Measurements from ENCODE around the gene DACT2.

The DACT2 gene

GRCh38 chr6:168278904-168279303 is 40.7 kb downstream of the DACT2 start:
- Histone ChIP-seq H3K4me1 (ENCODE audit: control insufficient read depth in 1 of 2, insufficient read depth in 2 of 2, low read length in 2 of 2) (no peaks in the 10 kb centered on the region), H3K14ac (ENCODE audit: low read length) (no peak overlapping the region), H4K12ac (ENCODE audit: low read depth, low read length) (no peak overlapping the region), H3K4ac (ENCODE audit: low read depth, low read length) (no peak overlapping the region), H3K27me3 (ENCODE audit: insufficient read depth, low read length) (no peaks in the 10 kb centered on the region), H4K8ac (ENCODE audit: low read depth, low read length) (no peak overlapping the region), H3K79me1 (ENCODE audit: low read length) (no peaks in the 10 kb centered on the region), H4K91ac (ENCODE audit: low read depth, low read length) (no peak overlapping the region), H3K23ac (ENCODE audit: low read length) (no peak overlapping the region), H3K9ac (ENCODE audit: low read length) (no peak overlapping the region), H3K4me2 (ENCODE audit: low read length) (no peak overlapping the region), H2BK120ac (ENCODE audit: insufficient read depth, low read length, poor library complexity) (no peak overlapping the region), H2AFZ (ENCODE audit: insufficient read depth, low read length, poor library complexity) (no peak overlapping the region), H3K18ac (ENCODE audit: low read length) (no peak overlapping the region), H3K36me3 (ENCODE audit: control insufficient read depth in 1 of 2, insufficient read depth in 2 of 2, low read length in 2 of 2) (no peaks in the 10 kb centered on the region), H3K4me3 (ENCODE audit: low read depth, low read length) (no peak overlapping the region), H3K9me3 (ENCODE audit: insufficient read depth, low read depth, low read length) (peaks cover 3% of the 10 kb centered on the region), H3K27ac (ENCODE audit: low read depth, low read length) (no peak overlapping the region), H2AK5ac (ENCODE audit: low read length) (no peak overlapping the region), H2BK12ac (ENCODE audit: low read length) (no peak overlapping the region), H2BK5ac (ENCODE audit: low read depth, low read length, poor library complexity) (no peak overlapping the region), H3K79me2 (ENCODE audit: control insufficient read depth, insufficient read depth, low read length, poor library complexity) (no peaks in the 10 kb centered on the region)
- DNase-seq: no peak
- WGBS (ENCODE audit: extremely low coverage, insufficient coverage, insufficient read length): no CpG with 5 or more reads among the region's 15 CpGs

- Histone ChIP-seq H3K14ac (ENCODE audit: low read length) (no peak overlapping the region), H3K18ac (ENCODE audit: low read length) (no peak overlapping the region), H2AFZ (ENCODE audit: insufficient read depth, low read length, poor library complexity) (no peak overlapping the region), H3K79me2 (ENCODE audit: control insufficient read depth, insufficient read depth, low read length, poor library complexity) (no peaks in the 10 kb centered on the region), H4K8ac (ENCODE audit: low read depth, low read length) (no peak overlapping the region), H3K4ac (ENCODE audit: low read depth, low read length) (no peak overlapping the region), H3K79me1 (ENCODE audit: low read length) (no peaks in the 10 kb centered on the region), H3K4me3 (ENCODE audit: low read depth, low read length) (no peak overlapping the region), H2BK5ac (ENCODE audit: low read depth, low read length, poor library complexity) (no peak overlapping the region), H2BK12ac (ENCODE audit: low read length) (no peak overlapping the region), H2AK5ac (ENCODE audit: low read length) (no peak overlapping the region), H3K27ac (ENCODE audit: low read depth, low read length) (no peak overlapping the region), H3K9ac (ENCODE audit: low read length) (no peak overlapping the region), H2BK120ac (ENCODE audit: insufficient read depth, low read length, poor library complexity) (no peak overlapping the region), H4K12ac (ENCODE audit: low read depth, low read length) (no peak overlapping the region), H3K27me3 (ENCODE audit: insufficient read depth, low read length) (no peaks in the 10 kb centered on the region), H3K9me3 (ENCODE audit: insufficient read depth, low read depth, low read length) (no peaks in the 10 kb centered on the region), H4K91ac (ENCODE audit: low read depth, low read length) (no peak overlapping the region), H3K23ac (ENCODE audit: low read length) (no peak overlapping the region), H3K36me3 (ENCODE audit: control insufficient read depth in 1 of 2, insufficient read depth in 2 of 2, low read length in 2 of 2) (no peaks in the 10 kb centered on the region), H3K4me1 (ENCODE audit: control insufficient read depth in 1 of 2, insufficient read depth in 2 of 2, low read length in 2 of 2) (no peaks in the 10 kb centered on the region), H3K4me2 (ENCODE audit: low read length) (no peak overlapping the region)
- WGBS (ENCODE audit: extremely low coverage, insufficient coverage, insufficient read length): no CpG with 5 or more reads among the region's 14 CpGs
- no peak for DNase-seq
Measured at GRCh38 chr6:168277274-168277669, 42.3 kb downstream of the DACT2 start.

GRCh38 chr6:168276576-168277273 is 42.9 kb downstream of the DACT2 start:
- no peak overlapping the region for H3K27ac ChIP-seq (ENCODE audit: low read depth, low read length)
- H3K4me2 ChIP-seq (ENCODE audit: low read length): no peak overlapping the region
- H4K8ac ChIP-seq (ENCODE audit: low read depth, low read length): no peak overlapping the region
- H3K14ac ChIP-seq (ENCODE audit: low read length): no peak overlapping the region
- DNase-seq: no peak
- peaks cover 2% of the 10 kb centered on the region for H3K9me3 ChIP-seq (ENCODE audit: insufficient read depth, low read depth, low read length)
- no peak overlapping the region for H2BK120ac ChIP-seq (ENCODE audit: insufficient read depth, low read length, poor library complexity)
- no peaks in the 10 kb centered on the region for H3K79me1 ChIP-seq (ENCODE audit: low read length)
- H2BK5ac ChIP-seq (ENCODE audit: low read depth, low read length, poor library complexity): no peak overlapping the region
- no peak overlapping the region for H2AK5ac ChIP-seq (ENCODE audit: low read length)
- H3K4me1 ChIP-seq (ENCODE audit: control insufficient read depth in 1 of 2, insufficient read depth in 2 of 2, low read length in 2 of 2): no peaks in the 10 kb centered on the region
- no peak overlapping the region for H3K23ac ChIP-seq (ENCODE audit: low read length)
- H4K12ac ChIP-seq (ENCODE audit: low read depth, low read length): no peak overlapping the region
- no peaks in the 10 kb centered on the region for H3K36me3 ChIP-seq (ENCODE audit: control insufficient read depth in 1 of 2, insufficient read depth in 2 of 2, low read length in 2 of 2)
- no peak overlapping the region for H4K91ac ChIP-seq (ENCODE audit: low read depth, low read length)
- H3K27me3 ChIP-seq (ENCODE audit: insufficient read depth, low read length): no peaks in the 10 kb centered on the region
- no peaks in the 10 kb centered on the region for H3K79me2 ChIP-seq (ENCODE audit: control insufficient read depth, insufficient read depth, low read length, poor library complexity)
- no peak overlapping the region for H3K18ac ChIP-seq (ENCODE audit: low read length)
- no peak overlapping the region for H2AFZ ChIP-seq (ENCODE audit: insufficient read depth, low read length, poor library complexity)
- no peak overlapping the region for H3K4ac ChIP-seq (ENCODE audit: low read depth, low read length)
- no peak overlapping the region for H3K9ac ChIP-seq (ENCODE audit: low read length)
- H2BK12ac ChIP-seq (ENCODE audit: low read length): no peak overlapping the region
- no CpG with 5 or more reads among the region's 32 CpGs for WGBS (ENCODE audit: extremely low coverage, insufficient coverage, insufficient read length)
- no peak overlapping the region for H3K4me3 ChIP-seq (ENCODE audit: low read depth, low read length)

GRCh38 chr6:168275168-168275567 is 44.4 kb downstream of the DACT2 start:
- Histone ChIP-seq H3K14ac (ENCODE audit: low read length) (no peak overlapping the region), H3K18ac (ENCODE audit: low read length) (no peak overlapping the region), H3K27me3 (ENCODE audit: insufficient read depth, low read length) (no peaks in the 10 kb centered on the region), H2AFZ (ENCODE audit: insufficient read depth, low read length, poor library complexity) (no peak overlapping the region), H3K9me3 (ENCODE audit: insufficient read depth, low read depth, low read length) (peaks cover 2% of the 10 kb centered on the region), H4K91ac (ENCODE audit: low read depth, low read length) (no peak overlapping the region), H3K79me2 (ENCODE audit: control insufficient read depth, insufficient read depth, low read length, poor library complexity) (no peaks in the 10 kb centered on the region), H3K27ac (ENCODE audit: low read depth, low read length) (no peak overlapping the region), H3K36me3 (ENCODE audit: control insufficient read depth in 1 of 2, insufficient read depth in 2 of 2, low read length in 2 of 2) (no peaks in the 10 kb centered on the region), H3K23ac (ENCODE audit: low read length) (no peak overlapping the region), H3K4me2 (ENCODE audit: low read length) (no peak overlapping the region), H2BK5ac (ENCODE audit: low read depth, low read length, poor library complexity) (no peak overlapping the region), H2AK5ac (ENCODE audit: low read length) (no peak overlapping the region), H3K4me3 (ENCODE audit: low read depth, low read length) (no peak overlapping the region), H3K79me1 (ENCODE audit: low read length) (no peaks in the 10 kb centered on the region), H4K8ac (ENCODE audit: low read depth, low read length) (no peak overlapping the region), H2BK12ac (ENCODE audit: low read length) (no peak overlapping the region), H3K9ac (ENCODE audit: low read length) (no peak overlapping the region), H3K4ac (ENCODE audit: low read depth, low read length) (no peak overlapping the region), H3K4me1 (ENCODE audit: control insufficient read depth in 1 of 2, insufficient read depth in 2 of 2, low read length in 2 of 2) (no peaks in the 10 kb centered on the region), H4K12ac (ENCODE audit: low read depth, low read length) (no peak overlapping the region), H2BK120ac (ENCODE audit: insufficient read depth, low read length, poor library complexity) (no peak overlapping the region)
- no peak for DNase-seq
- WGBS (ENCODE audit: extremely low coverage, insufficient coverage, insufficient read length): no CpG with 5 or more reads among the region's 12 CpGs

Data from trophoblast cell (in vitro differentiated cells and primary cell).